KOPT-K1 (cell line): ENCODE measurements around the gene ZC3HAV1L.
"Not testable (repeated sequence)": the region's sequence is repeated elsewhere in the genome, so short reads cannot be mapped to it uniquely, and the experiment has no call there.

Source experiments
- H3K27ac ChIP-seq: fragments of 200-600 bp; sonication (generic); 2 replicates; pipeline ENCODE4 v1.5.1; 2016; ENCODE audit warnings: antibody characterized with exemption, mild to moderate bottlenecking, low read depth, low read length; ENCODE audit not compliant: poor library complexity, severe bottlenecking
- H3K36me3 ChIP-seq: fragments of 200-600 bp; sonication (generic); 2 replicates; pipeline ENCODE4 v1.5.1; 2017; ENCODE audit warnings: antibody characterized with exemption, mild to moderate bottlenecking, low read length, moderate library complexity; ENCODE audit not compliant: insufficient read depth
- H3K9me3 ChIP-seq: fragments of 200-600 bp; sonication (generic); 2 replicates; pipeline ENCODE4 v1.5.1; 2017; ENCODE audit warnings: antibody characterized with exemption, low read length, mild to moderate bottlenecking; ENCODE audit not compliant: insufficient read depth, poor library complexity, severe bottlenecking

The ZC3HAV1L gene

DNA sequence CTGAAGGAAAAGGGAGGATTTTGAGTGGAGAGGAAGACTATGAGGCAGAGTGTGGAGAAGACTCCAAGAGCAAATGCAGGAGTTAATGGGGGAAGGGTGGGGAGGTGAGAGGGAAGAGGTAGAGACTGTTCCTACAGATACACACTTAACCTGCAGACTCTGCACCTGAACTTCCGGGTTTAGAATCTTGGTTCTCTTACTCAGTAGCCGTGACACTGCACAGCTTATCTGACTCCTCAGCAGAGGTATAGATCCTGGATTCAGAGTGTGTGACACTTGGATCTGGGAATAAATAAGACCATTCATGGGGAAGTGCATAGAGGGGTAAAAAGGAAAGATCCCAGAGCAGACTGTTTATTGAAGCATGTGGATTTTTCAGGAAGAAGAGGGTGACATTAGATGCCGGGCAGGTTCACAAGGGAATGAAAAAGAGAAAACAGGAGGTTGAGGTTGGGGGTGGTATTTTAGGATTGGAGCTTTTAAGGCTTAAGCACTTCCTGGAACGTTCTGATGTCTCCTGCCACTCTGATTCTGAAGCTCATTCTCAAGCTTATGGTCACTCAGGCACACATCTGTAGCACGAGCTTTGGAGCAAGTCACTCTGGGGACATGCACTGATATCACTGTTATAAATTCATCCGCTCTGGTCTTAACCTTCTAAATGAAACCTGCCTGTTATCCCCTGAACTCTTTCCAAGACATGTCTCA is 5.7 kb upstream of the ZC3HAV1L start:
- H3K27ac ChIP-seq = no peak overlapping the region
- no peaks in the 10 kb centered on the region for H3K9me3 ChIP-seq
- H3K36me3 ChIP-seq = peaks cover 38% of the 10 kb centered on the region

DNA sequence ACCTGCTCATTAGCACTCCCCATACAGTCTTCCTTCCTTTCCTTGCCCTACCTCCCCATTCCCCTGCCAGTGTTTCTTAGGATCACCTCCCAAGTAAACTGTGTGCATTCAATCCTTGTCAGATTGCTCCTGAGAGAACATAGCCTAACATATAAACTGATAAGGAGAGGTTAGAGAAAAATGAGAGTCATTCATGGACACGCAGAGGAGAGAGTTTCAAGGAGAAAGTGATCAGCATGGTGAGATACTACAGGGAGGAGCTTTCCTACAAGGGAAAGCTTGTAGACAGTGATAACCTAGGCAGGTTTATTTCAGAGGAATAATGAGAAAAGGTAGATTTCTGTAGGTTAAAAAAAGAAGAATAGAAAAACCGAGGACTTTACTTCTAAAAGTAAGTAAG is 2.8 kb upstream of the ZC3HAV1L start:
- H3K9me3 ChIP-seq = no peaks in the 10 kb centered on the region
- no peak overlapping the region for H3K27ac ChIP-seq
- peaks cover 22% of the 10 kb centered on the region for H3K36me3 ChIP-seq

DNA sequence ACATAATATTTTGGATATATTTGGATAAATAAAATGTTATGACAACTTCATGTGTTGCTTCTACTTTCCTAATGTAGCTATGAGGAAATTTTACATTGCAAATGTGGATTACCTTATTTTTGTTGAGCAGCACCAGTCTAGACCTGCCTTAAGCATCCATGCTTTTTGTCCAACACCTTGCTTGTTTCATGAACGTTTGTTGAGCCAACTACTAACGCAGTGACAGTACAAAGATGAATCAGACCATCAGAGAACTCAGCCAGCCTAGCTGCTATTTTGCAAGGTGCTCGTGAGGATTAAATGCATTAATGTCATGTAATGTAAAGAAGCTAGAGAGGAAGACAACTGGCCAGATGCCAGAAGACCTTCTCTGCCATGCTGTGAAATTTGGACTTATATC is 1.1 kb upstream of the ZC3HAV1L start:
- Histone ChIP-seq H3K36me3 (peaks cover 27% of the 10 kb centered on the region), H3K9me3 (no peaks in the 10 kb centered on the region), H3K27ac (no peak overlapping the region)

DNA sequence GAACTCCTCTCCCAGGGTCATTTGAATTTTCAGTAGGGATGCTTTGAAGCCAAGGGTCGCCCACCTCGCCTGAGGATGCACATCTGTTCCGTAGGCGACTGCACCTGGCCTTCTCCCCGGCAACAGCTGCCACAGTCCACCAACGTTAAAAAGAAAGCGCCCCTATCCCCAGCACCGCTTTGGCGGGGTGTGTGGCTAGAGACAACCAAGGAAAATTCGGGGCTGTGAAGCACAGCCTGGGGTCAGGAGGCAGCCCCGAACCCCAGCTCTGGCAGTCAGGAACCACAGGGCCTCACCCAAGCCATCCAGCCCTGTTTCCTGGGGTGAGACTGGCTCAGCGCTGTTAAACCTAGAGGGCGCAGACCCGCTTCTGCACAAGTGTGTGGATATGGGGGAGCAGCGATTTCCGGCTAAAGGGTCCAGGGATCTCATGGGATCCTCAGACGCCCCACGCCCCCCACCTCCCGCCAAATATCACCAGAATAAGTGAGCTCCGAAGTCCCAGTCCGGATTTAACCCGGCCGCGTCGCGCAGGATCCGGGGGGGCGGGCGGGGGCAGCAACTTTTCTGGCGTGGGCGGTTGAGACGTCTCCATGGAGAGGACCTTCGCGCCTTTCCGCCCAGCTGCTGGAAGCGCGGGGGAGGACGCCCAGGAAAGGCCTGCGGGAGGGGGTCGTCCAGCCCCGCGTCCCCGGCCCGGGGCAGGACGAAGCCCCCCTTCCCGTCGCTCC is 822 bp downstream of the ZC3HAV1L start:
- Histone ChIP-seq H3K9me3 (no peaks in the 10 kb centered on the region), H3K36me3 (peaks cover 45% of the 10 kb centered on the region), H3K27ac (peak overlapping the region; percentile 92)

DNA sequence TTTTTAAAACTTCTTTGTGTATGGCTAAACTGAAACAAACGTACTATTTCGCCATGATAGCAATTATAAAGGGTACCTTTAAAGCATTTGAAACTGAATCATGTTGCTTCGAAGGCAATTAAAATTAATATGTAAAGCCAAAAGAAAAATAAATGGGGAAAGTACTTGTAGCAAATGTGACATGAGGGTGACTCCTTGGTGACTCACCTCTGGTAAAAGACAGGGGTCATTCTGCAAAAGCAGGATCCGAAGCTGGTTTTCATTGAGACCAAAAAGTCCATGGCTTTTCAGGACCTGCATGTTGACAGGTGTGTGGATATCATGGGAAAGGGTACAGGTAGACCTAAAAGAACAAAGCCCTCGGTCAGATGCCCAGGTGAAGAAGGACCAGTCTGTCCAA is 1.5 kb downstream of the ZC3HAV1L start:
- Histone ChIP-seq H3K27ac (peak overlapping the region; percentile 92), H3K9me3 (no peaks in the 10 kb centered on the region), H3K36me3 (peaks cover 52% of the 10 kb centered on the region)

DNA sequence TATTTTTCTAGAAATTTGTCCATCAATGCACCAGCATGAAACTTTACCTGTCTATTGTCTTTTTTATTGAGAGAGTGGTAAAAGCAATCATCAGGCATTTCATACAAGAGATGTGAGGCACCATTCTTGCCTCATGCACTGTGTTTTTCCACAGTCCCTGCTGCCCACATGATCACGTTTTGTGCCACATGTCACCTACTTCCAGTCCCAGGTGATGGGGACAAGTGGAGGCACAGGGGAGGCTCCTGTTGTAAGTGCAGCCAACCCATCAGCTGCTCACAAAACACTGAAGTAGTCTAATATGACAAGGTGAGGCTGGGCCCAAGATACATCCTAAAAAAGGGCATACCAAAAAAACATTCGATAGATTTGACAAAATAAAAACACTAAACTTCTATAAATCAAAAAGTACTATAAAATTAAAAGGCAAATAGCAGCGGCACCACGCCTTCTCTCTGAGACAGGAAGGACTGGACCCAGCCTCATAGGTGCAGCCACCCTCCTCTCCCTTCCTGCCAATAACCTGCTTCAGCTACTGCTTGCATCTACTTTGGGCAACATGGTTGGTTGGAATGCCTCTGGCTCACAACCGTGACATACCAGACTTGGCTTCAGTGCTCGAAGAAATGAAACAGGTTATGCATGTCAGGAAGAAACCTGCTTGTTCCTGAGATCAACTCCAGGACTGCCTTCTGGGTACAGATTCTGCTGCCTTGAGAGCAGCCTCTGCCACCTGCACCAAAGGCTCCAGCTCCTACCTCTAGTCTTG is 2.3 kb downstream of the ZC3HAV1L start:
- Histone ChIP-seq H3K9me3 (no peaks in the 10 kb centered on the region), H3K36me3 (peaks cover 60% of the 10 kb centered on the region), H3K27ac (no peak overlapping the region)

DNA sequence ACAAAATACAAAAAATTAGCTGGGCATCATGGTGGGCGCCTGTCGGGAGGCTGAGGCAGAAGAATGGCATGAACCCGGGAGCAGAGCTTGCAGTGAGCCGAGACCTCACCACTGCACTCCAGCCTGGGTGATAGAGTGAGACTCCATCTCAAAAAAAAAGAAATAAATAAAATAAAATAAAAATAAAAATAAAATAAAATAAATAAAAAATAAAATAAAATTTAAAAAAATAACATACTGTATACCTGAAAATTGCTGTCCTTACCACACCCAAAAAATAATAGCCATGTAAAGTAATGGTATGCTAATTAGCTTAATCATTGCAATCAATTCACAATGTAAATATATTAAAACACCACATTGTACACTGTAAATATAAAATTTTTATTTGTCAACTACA is 3.4 kb downstream of the ZC3HAV1L start:
- Histone ChIP-seq H3K36me3 (peaks cover 71% of the 10 kb centered on the region), H3K27ac (no peak overlapping the region), H3K9me3 (no peaks in the 10 kb centered on the region)

DNA sequence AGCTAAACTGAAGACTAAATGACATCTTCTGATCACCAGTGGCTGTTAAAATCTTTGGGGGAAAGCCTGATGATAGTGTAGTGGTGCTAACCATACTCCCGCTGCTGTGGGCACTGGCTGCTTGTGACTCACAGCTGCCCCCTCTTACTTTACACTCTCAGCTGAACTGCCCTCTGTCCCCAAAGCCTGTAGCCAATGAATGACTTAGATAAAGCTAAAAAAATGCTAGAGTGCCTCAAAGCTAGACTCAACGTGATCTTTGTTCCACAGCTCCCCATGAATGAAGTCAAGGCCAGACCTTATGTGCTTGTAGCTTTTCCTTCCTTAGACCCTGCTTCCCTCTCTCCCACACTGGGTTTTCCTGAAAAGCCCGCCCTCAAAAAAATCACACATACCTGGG is 6.5 kb downstream of the ZC3HAV1L start:
- no peaks in the 10 kb centered on the region for H3K9me3 ChIP-seq
- no peak overlapping the region for H3K27ac ChIP-seq
- peaks cover 99% of the 10 kb centered on the region for H3K36me3 ChIP-seq

DNA sequence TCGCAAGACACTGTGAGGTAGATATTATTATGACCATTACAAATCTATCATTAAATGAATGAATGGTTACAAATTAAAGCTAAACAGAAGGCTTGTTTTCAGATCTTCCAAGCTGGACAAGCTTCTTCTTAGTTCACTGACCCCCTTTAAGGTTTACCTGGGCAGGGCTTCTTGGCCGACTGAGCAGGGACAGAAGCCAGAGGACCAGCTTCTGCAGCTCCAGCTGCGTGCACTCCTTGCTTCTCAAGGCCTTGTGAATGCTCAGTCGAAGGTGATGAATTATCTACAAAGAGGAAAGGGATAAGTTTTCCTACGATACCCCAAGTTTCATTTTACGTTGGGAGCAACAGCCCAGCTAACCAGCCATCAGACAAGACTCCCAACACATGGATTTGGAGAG is 9.3 kb downstream of the ZC3HAV1L start:
- Histone ChIP-seq H3K36me3 (peaks cover 100% of the 10 kb centered on the region), H3K27ac (no peak overlapping the region), H3K9me3 (no peaks in the 10 kb centered on the region)

DNA sequence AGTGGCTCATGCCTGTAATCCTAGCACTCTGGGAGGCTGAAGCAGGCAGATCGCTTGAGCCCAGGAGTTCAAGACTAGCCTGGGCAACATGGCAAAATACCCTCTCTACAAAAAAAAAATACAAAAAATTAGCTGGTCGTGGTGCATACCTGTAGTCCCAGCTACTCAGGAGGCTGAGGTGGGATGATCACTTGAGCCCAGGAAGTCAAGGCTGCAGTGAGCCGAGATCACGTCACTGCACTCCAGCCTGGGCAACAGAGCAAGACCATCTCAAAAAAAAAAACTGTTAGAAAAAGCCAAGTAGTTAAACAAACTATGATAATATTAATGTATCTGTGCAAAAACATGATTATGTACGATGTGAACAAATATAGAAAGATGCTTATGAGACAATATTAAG is 10.0 kb downstream of the ZC3HAV1L start:
- H3K9me3 ChIP-seq, H3K27ac ChIP-seq: not testable (repeated sequence)
- peaks cover 99% of the 10 kb centered on the region for H3K36me3 ChIP-seq

DNA sequence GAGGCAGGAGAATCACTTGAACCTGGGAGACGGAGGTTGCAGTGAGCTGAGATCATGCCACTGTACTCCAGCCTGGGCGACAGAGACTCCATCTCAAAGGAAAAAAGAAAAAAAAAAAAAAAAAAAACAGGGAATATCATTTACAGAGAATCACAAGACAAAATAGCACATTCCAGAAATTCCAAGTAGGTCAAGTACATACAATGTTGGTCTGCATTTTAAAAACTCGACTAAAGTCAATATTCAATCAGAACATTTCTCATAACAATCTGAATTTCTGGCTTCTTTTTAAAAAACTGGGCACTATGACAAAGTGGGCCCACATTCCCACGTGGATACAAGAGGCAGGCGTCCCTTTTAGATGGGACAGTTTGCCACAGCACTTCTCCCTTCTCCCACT is 12.8 kb downstream of the ZC3HAV1L start:
- H3K36me3 ChIP-seq = peaks cover 87% of the 10 kb centered on the region
- no peaks in the 10 kb centered on the region for H3K9me3 ChIP-seq
- H3K27ac ChIP-seq = no peak overlapping the region

DNA sequence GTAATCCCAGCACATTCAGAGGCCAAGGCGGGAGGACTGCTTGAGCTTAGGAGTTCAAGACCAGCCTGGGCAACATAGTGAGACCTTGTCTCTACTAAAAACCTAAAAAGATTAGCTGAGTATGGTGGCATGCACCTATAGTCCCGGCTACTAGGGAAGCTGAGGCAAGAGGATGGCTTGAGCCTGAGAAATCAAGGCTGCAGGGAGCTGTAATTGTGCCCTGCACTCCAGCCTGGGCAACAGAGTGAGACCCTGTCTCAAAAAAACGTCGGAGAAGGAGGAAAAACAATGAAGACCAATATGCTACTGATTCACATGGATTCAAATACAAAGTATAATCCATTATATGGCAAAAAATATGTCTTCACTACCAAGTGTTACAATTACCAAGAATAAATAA is 13.6 kb downstream of the ZC3HAV1L start:
- no peak overlapping the region for H3K27ac ChIP-seq
- no peaks in the 10 kb centered on the region for H3K9me3 ChIP-seq
- peaks cover 79% of the 10 kb centered on the region for H3K36me3 ChIP-seq

DNA sequence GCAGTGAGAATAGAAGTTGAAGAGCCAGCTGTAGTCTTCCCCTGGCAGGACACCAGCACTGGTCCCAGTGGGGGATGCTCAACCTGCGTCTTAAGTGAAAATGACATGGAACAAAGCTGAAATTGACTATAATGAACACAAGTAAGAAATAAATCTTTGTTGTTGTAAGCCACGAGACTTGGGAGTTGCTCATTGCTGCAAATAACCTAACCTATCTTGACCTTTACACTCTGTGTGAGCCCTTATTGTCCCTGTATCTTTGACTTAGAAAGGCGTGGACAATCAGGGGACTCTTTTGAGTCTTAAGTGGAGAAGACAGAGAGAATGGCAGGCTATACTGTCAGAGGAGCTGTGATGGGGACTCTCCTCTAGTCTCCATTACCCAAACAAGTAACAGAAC is 16.9 kb downstream of the ZC3HAV1L start:
- no peak overlapping the region for H3K27ac ChIP-seq
- peaks cover 45% of the 10 kb centered on the region for H3K36me3 ChIP-seq

DNA sequence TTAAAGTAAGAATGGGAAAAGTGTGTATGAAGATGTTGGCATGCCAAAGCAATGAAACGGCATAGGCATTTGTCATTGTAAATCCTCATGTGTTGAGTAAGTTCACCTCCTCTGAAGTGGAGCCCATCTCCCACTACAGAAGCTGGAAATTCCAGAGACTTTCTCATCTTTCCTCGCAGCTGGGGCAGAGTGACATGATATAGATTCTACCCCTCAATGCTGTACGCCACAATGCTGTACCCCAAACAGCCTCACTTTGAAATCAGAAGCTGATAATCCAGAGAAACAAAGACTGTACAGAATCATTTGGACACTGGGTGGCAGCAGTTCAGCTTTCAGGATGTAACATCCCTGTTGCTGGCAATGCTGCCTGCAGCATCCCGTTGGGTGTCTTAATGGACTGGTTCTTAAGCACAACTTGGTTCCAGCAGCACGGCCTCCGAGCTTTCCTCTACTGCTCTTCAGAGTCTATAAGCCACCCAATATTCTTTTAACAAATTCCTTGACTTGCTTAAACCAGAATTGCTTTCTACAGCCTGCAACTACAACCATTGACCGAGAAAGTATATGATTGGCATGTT is 18.8 kb downstream of the ZC3HAV1L start:
- H3K36me3 ChIP-seq = peaks cover 26% of the 10 kb centered on the region
- no peak overlapping the region for H3K27ac ChIP-seq
- H3K9me3 ChIP-seq = no peaks in the 10 kb centered on the region

More for the DNA sequence above, 16.9 kb downstream of the ZC3HAV1L start:
- no peaks in the 10 kb centered on the region for H3K9me3 ChIP-seq

DNA sequence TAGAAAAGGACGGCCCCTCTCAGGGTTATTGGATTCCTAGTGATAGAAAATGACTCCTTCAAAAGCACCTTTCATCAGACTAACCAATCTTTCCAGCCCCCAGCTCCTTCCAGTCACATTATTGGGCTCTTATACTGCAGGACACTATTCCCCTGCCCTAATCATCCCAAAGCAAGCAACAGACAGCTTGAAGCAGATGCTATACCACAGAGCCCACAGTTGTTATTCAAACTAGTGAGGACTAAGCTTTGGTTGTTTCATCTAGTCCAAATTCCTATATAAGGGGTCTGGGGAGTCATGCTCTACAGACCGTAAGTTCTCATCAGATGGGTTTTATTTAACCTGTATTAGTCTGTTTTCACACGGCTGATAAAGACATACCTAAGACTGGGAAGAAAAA is 24.5 kb downstream of the ZC3HAV1L start:
- H3K9me3 ChIP-seq = peaks cover 4% of the 10 kb centered on the region
- H3K27ac ChIP-seq = no peak overlapping the region
- H3K36me3 ChIP-seq = no peaks in the 10 kb centered on the region
